CMK (cell line): ENCODE measurements around the gene ZSCAN12.
"Not testable (repeated sequence)": the region's sequence is repeated elsewhere in the genome, so short reads cannot be mapped to it uniquely, and the experiment has no call there.

ENCODE experiments used
- DNase-seq: peaks from one replicate; pipeline ENCODE4 v3.0.0-alpha.2; 2010; ENCODE audit warnings: low read depth

ZSCAN12 gene

DNA sequence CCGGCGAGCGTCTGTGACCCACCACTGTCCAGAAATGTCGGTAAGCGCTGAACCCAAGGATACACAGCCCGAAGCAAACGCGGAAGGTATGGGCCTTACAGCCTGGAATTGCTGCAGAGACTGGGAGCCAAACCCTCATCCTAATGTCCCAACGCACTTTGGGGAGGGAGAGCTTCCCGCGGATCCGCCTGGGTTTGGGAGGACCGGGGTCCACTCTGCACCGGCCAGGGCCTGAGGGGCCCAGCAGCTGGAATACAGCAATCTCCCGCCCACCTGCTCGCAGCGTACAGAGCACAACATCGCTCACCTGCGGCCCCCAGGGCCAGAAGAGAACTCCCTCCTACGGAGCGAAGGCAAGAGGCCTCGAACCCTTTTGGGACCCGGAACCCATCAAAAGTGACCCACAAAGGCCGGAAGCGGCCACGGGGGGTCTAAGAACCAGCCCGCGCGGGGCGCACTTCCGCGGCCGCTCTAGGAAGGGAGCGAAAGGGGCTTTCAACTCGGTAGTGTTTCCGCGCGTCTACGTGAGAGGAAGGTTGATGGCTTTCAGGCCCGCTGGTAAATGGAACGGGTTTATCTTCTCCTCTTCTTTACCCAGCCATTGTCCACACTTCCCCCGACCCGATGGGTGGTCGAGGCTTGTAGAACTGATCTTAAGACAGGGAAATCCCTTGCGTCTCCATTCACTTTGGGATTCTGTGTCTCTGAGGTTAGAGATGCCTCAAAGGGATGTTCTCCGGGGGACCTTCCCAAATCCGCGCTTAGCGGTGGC lies at the start of gene ZSCAN12:
Gene ZSCAN12 (minus strand): TSS at position 398 of the 772 bp plus-strand sequence. CDS start 1,342 bp downstream, outside the sequence.
- DNase-seq = peak; percentile 87

DNA sequence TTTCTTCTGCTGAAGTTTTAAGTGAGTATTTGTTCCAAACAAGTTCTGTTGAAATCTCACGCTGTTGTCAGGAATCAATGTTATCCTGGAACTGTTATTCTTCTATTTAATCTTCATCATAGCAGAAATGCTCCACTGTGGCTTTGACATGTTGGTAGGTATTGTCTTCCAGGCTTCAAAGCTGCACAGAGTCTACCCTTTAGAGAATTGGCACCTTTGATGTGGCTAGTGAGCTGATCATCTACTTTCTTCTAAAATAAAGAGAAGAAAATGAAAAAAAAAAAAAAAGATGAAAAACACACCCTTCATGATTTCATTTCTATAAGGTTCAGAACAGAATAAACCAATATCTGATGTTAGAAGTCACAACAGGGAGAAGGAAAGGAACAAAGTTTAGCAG lies 49.5 kb upstream of the ZSCAN12 start:
- DNase-seq = no peak

DNA sequence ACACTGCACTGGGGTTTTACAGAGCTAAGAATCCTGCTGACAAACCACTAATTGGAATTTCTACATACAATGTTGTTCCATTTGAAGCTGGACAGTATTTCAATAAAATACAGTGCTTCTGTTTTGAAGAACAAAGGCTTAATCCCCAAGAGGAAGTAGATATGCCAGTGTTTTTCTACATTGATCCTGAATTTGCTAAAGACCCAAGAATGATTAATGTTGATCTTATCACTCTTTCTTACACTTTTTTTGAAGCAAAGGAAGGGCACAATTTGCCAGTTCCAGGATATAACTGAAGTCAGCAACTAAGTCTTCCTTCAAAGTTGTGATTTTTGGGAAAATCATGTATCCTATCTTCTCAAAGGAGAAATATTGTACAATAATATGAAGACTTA lies 48.0 kb upstream of the ZSCAN12 start:
- DNase-seq = not testable (repeated sequence)

DNA sequence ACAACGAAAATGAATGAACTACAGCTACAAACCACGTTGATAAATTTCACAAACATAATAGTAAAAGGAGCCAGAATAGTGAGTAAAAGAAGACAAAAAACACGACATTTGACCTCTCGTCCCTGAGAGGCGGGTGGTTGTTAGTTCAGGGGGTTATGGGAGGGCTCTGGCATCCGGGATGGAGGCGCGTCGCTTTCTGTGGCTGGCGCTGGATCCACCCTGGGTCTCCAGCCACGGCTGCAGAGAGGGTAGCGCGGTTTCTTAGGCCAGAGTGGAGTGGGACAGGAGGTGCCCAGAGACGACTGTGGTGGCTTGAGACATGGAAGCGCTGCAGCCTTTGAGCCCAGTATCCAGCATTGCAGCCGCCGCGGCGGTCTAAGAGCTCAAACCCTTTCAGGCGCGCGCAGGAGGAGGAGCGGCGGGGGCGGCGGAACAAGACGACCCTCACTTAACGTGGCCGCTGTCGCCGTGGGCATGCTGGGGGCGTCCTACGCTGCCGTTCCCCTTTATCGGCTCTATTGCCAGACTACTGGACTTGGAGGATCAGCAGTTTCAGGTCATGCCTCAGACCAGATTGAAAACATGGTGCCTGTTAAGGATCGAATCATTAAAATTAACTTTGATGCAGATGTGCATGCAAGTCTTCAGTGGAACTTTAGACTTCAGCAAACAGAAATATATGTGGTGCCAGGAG lies 47.4 kb upstream of the ZSCAN12 start:
- DNase-seq = no peak

DNA sequence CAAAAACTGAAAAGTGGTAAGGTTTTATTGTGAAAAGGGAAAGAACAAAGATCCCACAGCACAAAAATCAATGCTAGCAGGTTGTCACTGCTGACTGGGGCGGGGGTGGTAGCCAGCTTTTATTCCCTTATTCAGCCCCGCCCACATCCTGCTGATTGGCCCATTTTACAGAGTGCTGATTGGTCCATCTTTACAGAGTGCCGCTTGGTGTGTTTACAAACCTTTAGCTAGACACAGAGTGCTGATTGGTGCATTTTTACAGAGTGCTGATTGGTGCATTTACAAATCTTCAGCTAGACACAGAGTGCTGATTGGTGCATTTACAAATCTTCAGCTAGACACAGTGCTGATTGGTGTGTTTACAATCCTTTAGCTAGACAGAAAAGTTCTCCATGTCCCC lies 45.2 kb upstream of the ZSCAN12 start:
- DNase-seq = not testable (repeated sequence)

DNA sequence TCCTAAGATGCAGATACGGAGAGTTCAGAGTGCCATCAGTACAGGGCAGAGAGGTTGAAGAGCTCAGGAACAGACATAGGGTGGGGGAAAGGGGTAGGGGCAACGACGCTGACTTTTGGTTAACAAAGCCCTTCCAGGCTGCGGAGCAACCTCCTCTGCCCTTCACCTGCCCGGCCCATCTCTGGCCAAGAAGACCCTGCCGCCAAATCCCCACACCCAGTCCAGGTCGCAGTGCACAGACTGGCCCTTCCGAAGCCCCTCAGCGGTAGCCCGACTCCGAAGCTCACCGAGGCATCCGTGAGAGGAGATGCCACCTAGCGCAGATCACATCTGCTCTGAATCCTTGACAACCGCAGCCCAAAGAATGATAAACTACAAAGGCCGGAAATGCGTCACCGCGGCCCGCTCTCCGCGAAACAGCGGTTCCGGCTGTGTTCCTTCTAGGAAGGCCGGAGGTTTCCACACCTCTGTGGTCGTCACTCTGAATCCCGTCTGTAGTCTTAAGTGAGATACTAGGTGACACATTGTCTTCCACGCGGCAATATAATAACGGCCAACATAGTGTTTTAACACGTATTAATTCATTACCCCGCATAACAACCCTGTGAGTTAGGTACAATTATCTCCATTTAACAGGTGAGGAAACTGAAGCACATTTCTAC lies 43.7 kb upstream of the ZSCAN12 start, which contains the start of gene ZSCAN23:
Gene ZSCAN23 (minus strand): TSS at position 380 of the 662 bp plus-strand sequence. CDS start 7,225 bp downstream, outside the sequence.
- DNase-seq = no peak

DNA sequence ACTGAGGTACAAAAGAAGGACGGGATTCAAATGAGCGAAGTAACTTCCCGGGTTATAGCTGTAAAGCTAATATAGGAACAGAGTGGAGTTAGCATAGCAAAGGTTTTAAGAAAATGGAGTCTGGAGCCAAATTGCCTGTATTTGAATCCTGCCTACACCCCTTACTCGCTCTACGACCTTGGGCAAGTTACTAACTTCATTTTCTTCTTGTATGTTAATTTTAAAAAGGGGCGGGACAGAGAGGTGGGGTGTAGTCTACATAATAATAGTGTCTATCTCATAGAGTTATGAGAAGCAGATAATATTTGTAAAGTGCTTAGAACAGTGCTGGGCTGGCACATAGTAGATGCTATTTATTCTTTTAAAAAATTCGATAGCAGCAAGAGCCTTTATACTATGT lies 43.0 kb upstream of the ZSCAN12 start:
- no peak for DNase-seq

DNA sequence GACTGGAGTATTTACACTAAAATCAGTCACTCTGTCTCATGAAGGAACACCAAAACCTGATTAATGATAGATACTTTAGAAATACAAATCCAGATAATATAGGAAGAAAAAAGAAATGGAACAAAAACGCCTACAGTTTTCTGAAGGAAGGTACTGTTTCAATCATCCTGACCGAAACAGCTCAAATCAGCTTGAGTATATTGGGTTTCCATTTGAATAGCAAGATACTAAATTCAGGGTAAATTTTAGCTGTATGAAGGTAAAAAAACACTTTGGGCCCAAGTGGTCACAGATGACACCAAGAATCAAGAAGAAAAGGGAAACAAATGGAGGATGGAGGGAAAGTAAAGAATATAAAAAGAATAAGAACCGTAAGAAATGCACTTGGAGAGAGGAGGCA lies 36.9 kb upstream of the ZSCAN12 start:
- no peak for DNase-seq

DNA sequence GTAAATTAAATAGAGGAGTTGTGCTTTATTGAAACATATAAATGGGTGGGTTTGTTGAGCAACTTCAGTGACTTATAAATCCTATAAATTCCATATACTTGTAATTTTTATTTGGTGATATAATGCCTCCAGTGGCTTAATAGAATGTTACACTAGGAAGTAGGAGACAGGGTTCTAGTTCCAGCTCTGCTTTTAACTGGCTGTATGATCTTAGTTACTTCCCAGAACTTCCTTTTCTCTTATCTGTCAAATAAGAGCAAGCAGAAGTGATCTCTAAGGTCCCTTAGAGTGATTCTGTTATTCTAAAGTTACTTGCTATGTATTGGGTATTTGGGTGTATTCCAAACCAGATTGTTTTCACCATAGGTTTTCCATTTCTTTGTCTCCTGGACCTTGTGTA lies 33.6 kb upstream of the ZSCAN12 start:
- no peak for DNase-seq

DNA sequence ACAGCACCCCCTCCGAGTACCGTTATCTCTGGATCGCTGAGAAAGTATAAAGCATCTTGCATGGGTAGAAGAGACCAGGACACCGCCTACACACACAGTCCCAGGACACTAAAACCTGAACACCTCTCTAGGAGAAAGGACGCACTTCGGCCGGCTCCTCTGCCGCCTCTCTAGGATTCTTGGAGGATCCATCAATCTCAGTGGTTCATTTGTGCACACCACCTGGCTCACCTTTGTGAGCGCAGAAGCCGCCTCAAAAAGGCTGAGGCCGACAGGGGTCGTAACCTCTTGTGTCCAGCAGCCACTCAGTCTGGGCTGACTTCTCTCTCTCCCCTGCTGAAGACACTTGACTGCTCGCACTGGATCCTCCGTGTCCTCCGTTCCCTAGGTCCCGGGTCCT lies 30.2 kb upstream of the ZSCAN12 start:
- no peak for DNase-seq

DNA sequence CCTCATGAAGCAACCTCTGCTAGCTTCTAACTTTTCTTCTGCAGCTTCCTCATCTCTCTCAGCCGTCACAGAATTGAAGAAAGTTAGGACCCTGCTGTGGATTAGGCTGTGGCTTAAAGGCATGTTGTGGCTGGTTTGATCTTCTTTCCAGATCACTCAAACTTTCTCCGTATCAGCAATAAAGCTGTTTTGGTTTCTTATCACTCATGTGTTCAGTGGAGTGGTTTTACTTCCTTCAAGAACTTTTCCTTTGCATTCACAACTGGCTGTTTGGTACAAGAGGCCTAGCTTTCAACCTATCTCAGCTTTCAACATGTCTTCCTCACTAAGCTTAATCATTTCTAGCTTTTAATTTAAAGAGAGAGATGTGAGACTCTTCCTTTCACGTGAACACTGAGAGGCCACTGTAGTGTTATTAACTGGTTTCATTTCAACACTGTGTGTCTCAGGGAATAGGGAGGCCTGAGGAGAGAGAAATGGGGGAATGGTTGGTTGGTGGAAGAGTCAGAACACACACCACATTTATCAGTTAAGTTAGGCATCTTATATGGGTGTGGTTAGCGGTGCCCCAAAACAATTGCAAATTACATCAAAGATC lies 26.5 kb upstream of the ZSCAN12 start:
- DNase-seq = peak; percentile 76

DNA sequence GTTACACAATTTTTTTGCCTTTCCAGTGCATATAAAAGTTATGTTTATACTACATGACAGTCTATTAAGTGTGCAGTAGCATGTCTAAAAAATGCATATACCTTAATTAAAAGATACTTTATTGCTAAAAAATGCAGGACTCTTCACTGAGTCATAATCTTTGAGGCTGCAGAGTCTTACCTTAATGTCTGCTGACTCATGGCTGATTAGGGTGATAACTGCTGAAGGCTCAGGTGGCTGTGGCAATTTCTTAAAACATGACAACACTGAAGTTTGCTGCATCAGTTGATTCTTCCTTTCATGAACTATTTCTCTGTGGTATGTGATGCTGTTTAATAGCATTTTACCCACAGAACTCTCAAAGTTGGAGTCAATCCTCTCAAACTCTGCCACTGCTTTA lies 24.6 kb upstream of the ZSCAN12 start:
- DNase-seq = no peak

DNA sequence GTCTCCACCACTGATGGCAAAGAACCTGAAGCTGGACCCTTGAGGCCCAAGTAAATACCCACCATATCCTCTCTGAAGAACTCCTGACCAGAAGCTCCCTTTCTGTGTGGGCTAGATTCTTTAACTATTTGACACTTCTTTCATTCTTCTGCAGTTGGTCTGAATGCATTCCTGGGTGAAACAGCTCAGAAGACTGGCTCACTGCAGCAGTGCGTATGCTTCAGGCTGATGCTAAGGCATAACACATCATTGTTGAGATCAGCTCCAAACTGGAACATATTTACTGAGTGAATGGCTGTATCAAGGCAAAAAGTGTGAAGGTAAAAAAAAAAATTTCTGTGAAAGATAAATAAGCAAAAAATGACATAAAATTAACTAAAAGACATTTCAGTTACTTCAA lies 24.0 kb upstream of the ZSCAN12 start:
- no peak for DNase-seq

DNA sequence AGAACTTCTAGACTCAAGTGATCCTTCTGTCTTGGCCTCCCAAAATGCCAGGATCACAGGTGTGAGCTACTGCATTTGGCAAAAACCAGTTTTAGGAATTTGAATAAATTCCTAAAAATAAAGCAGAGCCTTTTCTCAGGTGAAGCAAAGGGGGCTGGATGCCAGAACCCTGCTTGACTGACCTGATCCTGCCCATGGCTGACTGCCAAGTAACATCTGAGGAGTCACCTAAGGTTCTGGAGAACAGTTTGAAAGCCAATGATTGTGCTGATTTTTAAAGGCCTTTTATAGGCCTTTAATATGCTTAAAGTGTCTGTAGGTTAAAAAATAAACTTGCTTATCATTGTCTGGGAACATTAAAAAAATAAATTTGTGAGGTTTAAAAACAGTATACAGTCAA lies 14.1 kb upstream of the ZSCAN12 start:
- DNase-seq = no peak

DNA sequence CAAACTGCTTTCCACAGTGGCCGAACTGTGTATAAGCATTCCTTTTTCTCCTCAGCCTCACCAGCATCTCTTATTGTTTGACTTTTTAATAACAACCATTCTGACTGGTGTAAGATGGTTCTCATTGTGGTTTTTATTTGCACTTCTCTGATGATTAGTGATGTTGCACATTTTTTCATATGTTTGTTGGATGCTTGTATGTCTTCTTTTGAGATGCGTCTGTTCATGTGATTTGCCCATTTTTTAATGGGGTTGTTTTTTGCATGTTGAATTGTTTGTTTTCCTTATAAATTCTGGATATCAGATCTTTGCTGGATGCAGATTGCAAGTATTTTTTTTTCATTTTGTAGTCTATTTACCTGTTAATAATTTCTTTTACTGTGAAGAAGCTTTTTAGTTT lies 11.2 kb upstream of the ZSCAN12 start:
- no peak for DNase-seq

DNA sequence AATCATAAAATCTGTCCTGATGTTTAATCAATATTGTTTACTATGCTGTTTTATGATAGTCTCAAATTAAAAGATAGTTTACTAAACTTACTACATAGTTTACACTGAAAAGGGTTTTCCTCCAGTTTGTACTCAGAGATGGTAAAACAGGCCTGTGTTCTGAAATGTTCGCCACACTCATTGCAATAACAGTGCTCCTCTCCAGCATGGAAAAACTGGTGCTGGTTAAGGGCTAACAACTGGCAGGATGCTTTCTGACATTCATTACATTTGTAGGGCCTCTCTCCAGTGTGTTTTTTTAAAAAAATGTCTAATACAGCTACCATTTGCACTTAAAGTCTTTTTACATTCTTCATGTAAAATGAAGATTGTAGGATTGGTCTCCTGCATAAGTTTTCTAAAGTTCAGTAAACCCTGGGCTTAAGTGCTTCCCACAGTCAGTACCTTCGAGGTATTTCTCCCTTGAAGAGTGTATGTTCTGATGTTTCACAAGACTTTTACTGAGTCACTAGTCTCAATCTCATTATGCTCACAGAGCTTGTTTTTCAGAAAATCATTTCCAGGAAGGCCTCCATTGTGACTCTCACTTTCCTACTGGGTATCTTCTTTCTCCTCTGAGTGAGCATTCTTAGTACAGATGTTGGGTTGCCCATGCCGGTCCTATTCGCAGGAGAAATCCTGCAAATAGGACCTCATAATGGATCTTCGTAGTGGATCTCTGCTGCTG lies 8.7 kb upstream of the ZSCAN12 start:
- no peak for DNase-seq

DNA sequence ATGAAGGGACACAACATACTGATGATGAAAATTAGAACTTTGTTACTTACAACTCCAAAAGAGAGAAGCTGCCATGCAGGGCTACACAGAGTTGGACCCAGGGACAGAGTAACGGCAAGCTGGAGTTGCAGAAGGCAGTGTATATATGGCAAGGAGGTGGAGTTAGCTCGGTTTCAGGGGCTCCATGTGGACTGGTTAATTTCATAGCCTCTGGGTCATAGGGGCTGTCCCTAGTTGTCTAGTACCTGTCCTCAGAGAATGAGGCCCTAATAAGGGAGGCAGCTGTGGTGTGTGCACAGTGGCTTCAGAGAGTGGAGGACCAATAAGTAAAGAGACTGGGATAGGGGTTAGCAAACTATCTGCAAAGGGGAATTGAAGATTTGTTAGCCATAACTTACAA lies 7.9 kb upstream of the ZSCAN12 start:
- no peak for DNase-seq

DNA sequence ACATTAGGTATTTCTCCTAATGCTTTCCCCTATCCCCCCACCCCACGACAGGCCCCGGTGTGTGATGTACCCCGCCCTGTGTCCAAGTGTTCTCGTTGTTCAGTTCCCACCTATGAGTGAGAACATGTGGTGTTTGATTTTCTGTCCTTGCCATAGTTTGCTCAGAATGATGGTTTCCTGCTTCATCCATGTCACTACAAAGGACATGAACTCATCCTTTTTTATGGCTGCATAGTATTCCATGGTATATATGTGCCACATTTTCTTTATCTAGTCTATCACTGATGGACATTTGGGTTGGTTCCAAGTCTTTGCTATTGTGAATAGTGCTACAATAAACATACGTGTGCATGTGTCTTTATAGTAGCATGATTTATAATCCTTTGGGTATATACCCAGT lies 4.4 kb upstream of the ZSCAN12 start:
- DNase-seq = not testable (repeated sequence)

DNA sequence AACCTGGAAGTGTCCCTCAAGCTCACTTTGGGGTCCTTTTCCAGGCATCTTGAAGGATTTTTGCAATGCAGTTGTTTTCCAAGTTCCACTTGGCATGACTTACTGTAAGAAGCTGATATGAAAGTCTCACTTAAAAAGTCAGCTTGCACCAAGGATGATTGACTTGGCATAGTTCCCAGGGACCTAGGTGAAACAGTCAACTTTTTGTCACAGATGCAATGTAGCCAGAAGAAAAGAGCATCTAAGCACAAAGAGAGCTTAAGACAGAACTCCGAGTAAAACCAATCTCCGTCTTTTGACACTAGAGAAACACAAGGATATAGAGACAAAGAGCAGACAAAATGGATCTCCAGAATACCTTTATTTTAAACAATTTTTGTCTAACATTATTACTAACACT lies 2.6 kb upstream of the ZSCAN12 start:
- no peak for DNase-seq

DNA sequence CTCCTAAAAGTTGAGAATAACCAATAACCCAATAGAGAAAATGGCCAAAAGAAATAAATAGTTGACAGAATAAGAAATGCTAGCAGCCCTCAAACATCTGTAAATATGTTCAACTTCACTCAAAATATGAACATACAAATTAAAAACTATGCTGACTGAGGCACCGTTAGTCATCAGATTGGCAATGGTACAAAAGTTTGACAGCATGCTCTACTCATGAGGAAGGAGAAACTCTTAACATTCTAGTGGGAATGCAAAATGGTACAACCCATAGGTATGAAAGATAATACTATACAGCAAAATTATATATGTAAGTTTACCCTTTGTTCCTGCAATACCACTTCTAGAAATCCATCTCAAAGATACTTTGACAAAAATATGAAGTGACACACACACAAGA lies 1.6 kb upstream of the ZSCAN12 start:
- no peak for DNase-seq

DNA sequence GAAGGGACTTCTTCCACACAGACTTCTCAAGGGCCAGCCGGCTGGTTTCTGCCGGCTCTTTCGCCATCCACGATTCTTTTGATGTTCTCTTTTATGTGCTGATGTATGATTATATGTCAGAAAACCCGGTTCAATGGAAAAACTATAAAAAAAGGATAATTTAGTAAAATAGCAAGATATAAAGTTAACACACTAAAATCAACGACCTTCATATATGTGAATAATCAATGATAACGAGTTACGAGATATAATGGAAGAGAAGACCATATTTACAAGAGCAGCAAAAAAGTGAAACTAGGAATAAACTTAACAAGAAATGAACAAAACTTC lies 540 bp upstream of the ZSCAN12 start:
- no peak for DNase-seq

DNA sequence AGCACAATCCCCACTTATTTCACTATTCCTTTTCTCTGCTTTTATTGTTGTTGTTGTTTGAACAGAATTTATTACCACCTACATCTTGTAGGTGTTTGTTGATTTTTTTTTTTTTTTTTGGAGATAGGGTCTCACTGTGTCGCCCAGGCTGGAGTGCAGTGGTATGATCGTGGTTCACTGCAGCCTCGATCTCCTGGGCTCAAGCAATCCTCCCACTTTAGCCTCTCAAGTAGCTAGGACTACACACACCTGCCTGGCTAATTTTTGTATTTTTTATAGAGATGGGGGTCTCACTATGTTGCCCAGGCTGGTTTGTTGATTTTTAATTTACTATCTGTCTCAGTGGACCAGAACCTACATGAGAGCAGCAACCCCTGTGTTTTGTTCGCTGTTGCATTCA lies 3.6 kb downstream of the ZSCAN12 start:
- DNase-seq = no peak
